HepG2 (cell line): ENCODE measurements around the gene TMC8. TPM values are rescaled to one million over a fixed set of nuclear protein-coding genes. Genes with fewer than 3 reads are reported as not detected.

Source experiments
- CC2D1A ChIP-seq: sonication (generic); formaldehyde crosslinking; IDR thresholded peaks from 2 replicates; pipeline ENCODE4 v1.8.1; 2023; ENCODE audit warnings: mild to moderate bottlenecking, missing genetic modification reagents
- FOXO1 ChIP-seq: sonication (generic); formaldehyde crosslinking; IDR thresholded peaks from 2 replicates; pipeline ENCODE4 v1.4.0; 2020; ENCODE audit warnings: missing genetic modification reagents
- PLRG1 ChIP-seq: fragments of 450-650 bp; conservative IDR thresholded peaks from 2 replicates; pipeline ENCODE4 v1.6.1; 2016
- POLR2AphosphoS5 ChIP-seq: IDR thresholded peaks from 2 replicates; pipeline ENCODE4 v1.6.1; 2012; ENCODE audit warnings: low read depth, low read length
- RBFOX2 ChIP-seq: fragments of 200-400 bp; formaldehyde crosslinking; IDR thresholded peaks from 2 replicates; pipeline ENCODE4 v1.6.1; 2017; ENCODE audit warnings: low read depth, mild to moderate bottlenecking, low read length
- ZNF138 ChIP-seq: sonication (generic); formaldehyde crosslinking; IDR thresholded peaks from 2 replicates; pipeline ENCODE4 v1.5.0; 2020; ENCODE audit warnings: mild to moderate bottlenecking, low read depth, missing genetic modification reagents
- ZNF235 ChIP-seq: sonication (generic); formaldehyde crosslinking; IDR thresholded peaks from 2 replicates; pipeline ENCODE4 v1.8.1; 2023; ENCODE audit warnings: mild to moderate bottlenecking, missing genetic modification reagents, borderline replicate concordance
- ZNF549 ChIP-seq: sonication (generic); formaldehyde crosslinking; IDR thresholded peaks from 2 replicates; pipeline ENCODE4 v1.5.0; 2020; ENCODE audit warnings: missing genetic modification reagents
- ZNF816 ChIP-seq: sonication (generic); formaldehyde crosslinking; IDR thresholded peaks from 2 replicates; pipeline ENCODE4 v1.8.0; 2022; ENCODE audit warnings: missing genetic modification reagents, mild to moderate bottlenecking, borderline replicate concordance
- polyA plus RNA-seq, 8 experiments: library from polyadenylated mRNA; depleted of rRNA in 3 of 8; stranded (reverse) in 7 of 8; unstranded in 1 of 8; fragments of >200 nt; fragmentation: Illumina TruSeq in 4 of 8; extraction: Trizol in 4 of 8; gene quantifications; 2 replicates each; pipeline versions ENCODE4 v1.2.1 to v1.2.3, GENCODE V29; 2011 to 2016; ENCODE audit warnings: low read depth in 4 of 8, missing spikeins in 1 of 8, mixed read lengths in 1 of 8; ENCODE audit not compliant: insufficient read depth in 1 of 8
- total RNA-seq, 5 experiments: library from RNA; depleted of rRNA; stranded (reverse); fragments of >200 nt; fragmentation: Illumina TruSeq; extraction: Trizol; gene quantifications; 2 replicates each; pipeline ENCODE4 v1.2.3, GENCODE V29; 2016; ENCODE audit warnings: low read depth in 1 of 5
- TF ChIP-seq, protein P1 (sequence below): sonication (generic); formaldehyde crosslinking; IDR thresholded peaks from 2 replicates; pipeline ENCODE4 v1.4.0; 2020; ENCODE audit warnings: mild to moderate bottlenecking, missing genetic modification reagents
- TF ChIP-seq, protein P2 (sequence below): sonication (generic); formaldehyde crosslinking; IDR thresholded peaks from 2 replicates; pipeline ENCODE4 v1.4.0; 2020; ENCODE audit warnings: mild to moderate bottlenecking, missing genetic modification reagents
- TF ChIP-seq, protein P3 (sequence below): sonication (generic); formaldehyde crosslinking; IDR thresholded peaks from 2 replicates; pipeline ENCODE4 v1.8.0; 2022; ENCODE audit warnings: missing genetic modification reagents, mild to moderate bottlenecking, moderate library complexity, borderline replicate concordance
- TF ChIP-seq, protein P4 (sequence below): sonication (generic); formaldehyde crosslinking; IDR thresholded peaks from 2 replicates; pipeline ENCODE4 v1.5.1; 2020; ENCODE audit warnings: mild to moderate bottlenecking, missing genetic modification reagents, moderate library complexity

The TMC8 gene
- total and polyA plus RNA-seq, 2 of the 13 experiments (the other 11 are each of a cell fraction or from before 2014, with no cell fraction given), result 0.53 to 7.8 TPM

GRCh38 chr17:78127239-78127887, 3.2 kb upstream of the TMC8 start (continued):
- TF ChIP-seq, protein P1, sequence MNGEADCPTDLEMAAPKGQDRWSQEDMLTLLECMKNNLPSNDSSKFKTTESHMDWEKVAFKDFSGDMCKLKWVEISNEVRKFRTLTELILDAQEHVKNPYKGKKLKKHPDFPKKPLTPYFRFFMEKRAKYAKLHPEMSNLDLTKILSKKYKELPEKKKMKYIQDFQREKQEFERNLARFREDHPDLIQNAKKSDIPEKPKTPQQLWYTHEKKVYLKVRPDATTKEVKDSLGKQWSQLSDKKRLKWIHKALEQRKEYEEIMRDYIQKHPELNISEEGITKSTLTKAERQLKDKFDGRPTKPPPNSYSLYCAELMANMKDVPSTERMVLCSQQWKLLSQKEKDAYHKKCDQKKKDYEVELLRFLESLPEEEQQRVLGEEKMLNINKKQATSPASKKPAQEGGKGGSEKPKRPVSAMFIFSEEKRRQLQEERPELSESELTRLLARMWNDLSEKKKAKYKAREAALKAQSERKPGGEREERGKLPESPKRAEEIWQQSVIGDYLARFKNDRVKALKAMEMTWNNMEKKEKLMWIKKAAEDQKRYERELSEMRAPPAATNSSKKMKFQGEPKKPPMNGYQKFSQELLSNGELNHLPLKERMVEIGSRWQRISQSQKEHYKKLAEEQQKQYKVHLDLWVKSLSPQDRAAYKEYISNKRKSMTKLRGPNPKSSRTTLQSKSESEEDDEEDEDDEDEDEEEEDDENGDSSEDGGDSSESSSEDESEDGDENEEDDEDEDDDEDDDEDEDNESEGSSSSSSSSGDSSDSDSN (CRISPR knock-in tag), result peak; percentile 88
- TF ChIP-seq RBFOX2, result peak; percentile 82
- no peak for TF ChIP-seq PLRG1
- TF ChIP-seq, protein P2, sequence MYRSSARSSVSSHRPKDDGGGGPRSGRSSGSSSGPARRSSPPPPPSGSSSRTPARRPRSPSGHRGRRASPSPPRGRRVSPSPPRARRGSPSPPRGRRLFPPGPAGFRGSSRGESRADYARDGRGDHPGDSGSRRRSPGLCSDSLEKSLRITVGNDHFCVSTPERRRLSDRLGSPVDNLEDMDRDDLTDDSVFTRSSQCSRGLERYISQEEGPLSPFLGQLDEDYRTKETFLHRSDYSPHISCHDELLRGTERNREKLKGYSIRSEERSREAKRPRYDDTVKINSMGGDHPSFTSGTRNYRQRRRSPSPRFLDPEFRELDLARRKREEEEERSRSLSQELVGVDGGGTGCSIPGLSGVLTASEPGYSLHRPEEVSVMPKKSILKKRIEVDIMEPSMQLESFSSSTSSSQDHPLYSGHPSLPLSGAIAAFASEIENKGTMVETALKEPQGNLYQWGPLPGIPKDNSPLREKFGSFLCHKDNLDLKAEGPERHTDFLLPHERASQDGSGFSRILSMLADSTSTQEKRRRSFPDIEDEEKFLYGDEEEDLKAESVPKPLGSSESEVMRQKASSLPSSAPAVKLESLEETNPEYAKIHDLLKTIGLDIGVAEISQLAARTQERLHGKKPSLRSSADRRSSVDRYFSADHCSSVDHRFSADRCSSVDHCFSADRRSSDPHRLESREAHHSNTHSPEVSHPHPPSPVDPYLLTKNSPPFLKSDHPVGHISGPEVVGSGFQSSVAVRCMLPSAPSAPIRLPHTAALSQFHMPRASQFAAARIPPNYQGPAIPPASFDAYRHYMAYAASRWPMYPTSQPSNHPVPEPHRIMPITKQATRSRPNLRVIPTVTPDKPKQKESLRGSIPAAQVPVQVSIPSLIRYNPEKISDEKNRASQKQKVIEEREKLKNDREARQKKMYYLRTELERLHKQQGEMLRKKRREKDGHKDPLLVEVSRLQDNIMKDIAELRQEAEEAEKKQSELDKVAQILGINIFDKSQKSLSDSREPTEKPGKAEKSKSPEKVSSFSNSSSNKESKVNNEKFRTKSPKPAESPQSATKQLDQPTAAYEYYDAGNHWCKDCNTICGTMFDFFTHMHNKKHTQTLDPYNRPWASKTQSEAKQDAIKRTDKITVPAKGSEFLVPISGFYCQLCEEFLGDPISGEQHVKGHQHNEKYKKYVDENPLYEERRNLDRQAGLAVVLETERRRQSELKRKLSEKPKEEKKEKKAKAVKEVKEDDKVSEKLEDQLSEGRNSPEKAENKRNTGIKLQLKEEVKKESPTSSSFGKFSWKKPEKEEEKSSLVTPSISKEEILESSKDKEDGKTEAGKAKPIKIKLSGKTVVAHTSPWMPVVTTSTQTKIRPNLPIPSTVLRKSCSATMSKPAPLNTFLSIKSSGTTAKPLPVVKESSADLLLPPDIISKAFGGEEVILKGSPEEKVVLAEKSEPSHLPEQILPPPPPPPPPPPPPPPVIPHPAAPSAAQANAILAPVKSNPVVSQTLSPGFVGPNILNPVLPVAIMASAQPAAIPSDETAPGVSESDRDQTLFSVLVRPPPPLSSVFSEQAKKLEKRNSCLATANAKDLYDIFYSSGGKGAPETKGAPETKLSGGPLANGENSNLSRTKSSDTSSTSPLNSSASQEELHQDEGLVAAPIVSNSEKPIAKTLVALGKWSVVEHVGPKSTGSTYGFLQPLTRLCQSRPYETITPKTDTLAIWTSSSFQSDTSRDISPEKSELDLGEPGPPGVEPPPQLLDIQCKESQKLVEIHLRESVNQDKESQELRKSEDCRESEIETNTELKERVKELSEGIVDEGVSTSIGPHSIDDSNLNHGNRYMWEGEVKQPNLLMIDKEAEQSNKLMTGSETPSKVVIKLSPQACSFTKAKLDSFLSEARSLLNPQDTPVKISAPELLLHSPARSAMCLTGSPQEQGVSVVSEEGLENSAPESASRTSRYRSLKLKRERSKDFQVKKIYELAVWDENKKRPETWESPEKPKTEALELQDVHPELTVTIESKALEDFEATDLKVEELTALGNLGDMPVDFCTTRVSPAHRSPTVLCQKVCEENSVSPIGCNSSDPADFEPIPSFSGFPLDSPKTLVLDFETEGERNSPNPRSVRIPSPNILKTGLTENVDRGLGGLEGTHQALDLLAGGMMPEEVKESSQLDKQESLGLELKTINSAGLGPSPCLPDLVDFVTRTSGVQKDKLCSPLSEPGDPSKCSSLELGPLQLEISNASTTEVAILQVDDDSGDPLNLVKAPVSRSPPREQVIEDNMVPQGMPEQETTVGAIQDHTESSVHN, result peak; percentile 39; the same call in 1 of the 2 replicates
- 0 out of 2 replicates have a peak, but pooled peaks have one; percentile 86 for TF ChIP-seq CC2D1A (CRISPR knock-in tag)
- TF ChIP-seq FOXO1 (CRISPR knock-in tag), result no peak
- no peak for TF ChIP-seq ZNF138
- no peak for TF ChIP-seq ZNF549
- TF ChIP-seq, protein P3, sequence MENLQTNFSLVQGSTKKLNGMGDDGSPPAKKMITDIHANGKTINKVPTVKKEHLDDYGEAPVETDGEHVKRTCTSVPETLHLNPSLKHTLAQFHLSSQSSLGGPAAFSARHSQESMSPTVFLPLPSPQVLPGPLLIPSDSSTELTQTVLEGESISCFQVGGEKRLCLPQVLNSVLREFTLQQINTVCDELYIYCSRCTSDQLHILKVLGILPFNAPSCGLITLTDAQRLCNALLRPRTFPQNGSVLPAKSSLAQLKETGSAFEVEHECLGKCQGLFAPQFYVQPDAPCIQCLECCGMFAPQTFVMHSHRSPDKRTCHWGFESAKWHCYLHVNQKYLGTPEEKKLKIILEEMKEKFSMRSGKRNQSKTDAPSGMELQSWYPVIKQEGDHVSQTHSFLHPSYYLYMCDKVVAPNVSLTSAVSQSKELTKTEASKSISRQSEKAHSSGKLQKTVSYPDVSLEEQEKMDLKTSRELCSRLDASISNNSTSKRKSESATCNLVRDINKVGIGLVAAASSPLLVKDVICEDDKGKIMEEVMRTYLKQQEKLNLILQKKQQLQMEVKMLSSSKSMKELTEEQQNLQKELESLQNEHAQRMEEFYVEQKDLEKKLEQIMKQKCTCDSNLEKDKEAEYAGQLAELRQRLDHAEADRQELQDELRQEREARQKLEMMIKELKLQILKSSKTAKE (CRISPR knock-in tag), result peak; percentile 90
- peak; percentile 83 for TF ChIP-seq POLR2AphosphoS5
- peak; percentile 62; the same call in 1 of the 2 replicates for TF ChIP-seq ZNF816 (CRISPR knock-in tag)
- TF ChIP-seq, protein P4, sequence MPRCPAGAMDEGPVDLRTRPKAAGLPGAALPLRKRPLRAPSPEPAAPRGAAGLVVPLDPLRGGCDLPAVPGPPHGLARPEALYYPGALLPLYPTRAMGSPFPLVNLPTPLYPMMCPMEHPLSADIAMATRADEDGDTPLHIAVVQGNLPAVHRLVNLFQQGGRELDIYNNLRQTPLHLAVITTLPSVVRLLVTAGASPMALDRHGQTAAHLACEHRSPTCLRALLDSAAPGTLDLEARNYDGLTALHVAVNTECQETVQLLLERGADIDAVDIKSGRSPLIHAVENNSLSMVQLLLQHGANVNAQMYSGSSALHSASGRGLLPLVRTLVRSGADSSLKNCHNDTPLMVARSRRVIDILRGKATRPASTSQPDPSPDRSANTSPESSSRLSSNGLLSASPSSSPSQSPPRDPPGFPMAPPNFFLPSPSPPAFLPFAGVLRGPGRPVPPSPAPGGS (CRISPR knock-in tag), result no peak; the same call in 1 of the 2 replicates
- no peak for TF ChIP-seq ZNF235 (CRISPR knock-in tag)
